Osteoblast (primary cell): ENCODE results near the gene CCDC174. TPM values are rescaled to one million over a fixed set of nuclear protein-coding genes. Genes with fewer than 3 reads are reported as not detected.

ENCODE experiments used
- DNase-seq: peaks from one replicate; pipeline ENCODE4 v3.0.0; 2011; ENCODE audit warnings: low spot score, mixed read lengths; ENCODE audit not compliant: insufficient read length; ENCODE audit errors: missing footprints
- H2AFZ ChIP-seq: 2 replicates; pipeline ENCODE4 v1.6.0; 2011; ENCODE audit warnings: mild to moderate bottlenecking, low read length
- H3K27ac ChIP-seq: 2 replicates; pipeline ENCODE4 v1.5.1; 2011; ENCODE audit warnings: mild to moderate bottlenecking, low read depth, low read length, moderate library complexity
- H3K27me3 ChIP-seq: 2 replicates; pipeline ENCODE4 v1.6.0; 2012; ENCODE audit warnings: mild to moderate bottlenecking, control low read depth, inconsistent platforms, low read length, moderate library complexity; ENCODE audit not compliant: insufficient read depth
- H3K36me3 ChIP-seq: 2 replicates; pipeline ENCODE4 v1.5.1; 2011; ENCODE audit warnings: mild to moderate bottlenecking, low read length, control low read depth, moderate library complexity; ENCODE audit not compliant: insufficient read depth
- H3K4me1 ChIP-seq: 2 replicates; pipeline ENCODE4 v1.5.1; 2011; ENCODE audit warnings: mild to moderate bottlenecking, low read length, control low read depth, moderate library complexity; ENCODE audit not compliant: insufficient read depth
- H3K4me2 ChIP-seq: 2 replicates; pipeline ENCODE4 v1.6.0; 2011; ENCODE audit warnings: mild to moderate bottlenecking, low read length; ENCODE audit not compliant: insufficient read depth
- H3K4me3 ChIP-seq: fragments of 200-600 bp; sonication (generic); 3 replicates; pipeline ENCODE4 v1.5.1; 2012; ENCODE audit warnings: mild to moderate bottlenecking, low read length, inconsistent platforms; ENCODE audit not compliant: insufficient read depth
- H3K79me2 ChIP-seq: 2 replicates; pipeline ENCODE4 v1.6.0; 2012; ENCODE audit warnings: mild to moderate bottlenecking, low read length, control low read depth, inconsistent platforms; ENCODE audit not compliant: insufficient read depth
- H3K9me3 ChIP-seq: 2 replicates; pipeline ENCODE4 v1.5.1; 2011; ENCODE audit warnings: low read depth, low read length, control low read depth
- H4K20me1 ChIP-seq: 2 replicates; pipeline ENCODE4 v1.6.0; 2012; ENCODE audit warnings: mild to moderate bottlenecking, low read length, control low read depth; ENCODE audit not compliant: insufficient read depth
- CTCF ChIP-seq: IDR thresholded peaks from 2 replicates; pipeline ENCODE4 v1.5.1; 2011; ENCODE audit warnings: mild to moderate bottlenecking, low read depth, low read length, moderate library complexity; ENCODE audit errors: extremely low read depth
- total RNA-seq: library from RNA; depleted of rRNA; stranded (reverse); fragments of >200 nt; gene quantifications from 2 replicates; pipeline ENCODE4 v1.2.3, GENCODE V29; 2012

The CCDC174 gene
- total RNA-seq, 1 donor = 14.5 TPM

- Histone ChIP-seq H3K36me3 (no peaks in the 10 kb centered on the region), H2AFZ (no peak overlapping the region), H3K9me3 (no peaks in the 10 kb centered on the region), H3K27ac (no peak overlapping the region), H4K20me1 (no peaks in the 10 kb centered on the region), H3K79me2 (no peaks in the 10 kb centered on the region), H3K27me3 (no peaks in the 10 kb centered on the region), H3K4me2 (no peak overlapping the region), H3K4me3 (no peak overlapping the region), H3K4me1 (no peaks in the 10 kb centered on the region)
- TF ChIP-seq CTCF = no peak
- no peak for DNase-seq
Measured at GRCh38 chr3:14688525-14688924, 37.0 kb downstream of the CCDC174 start.

- Histone ChIP-seq H2AFZ (no peak overlapping the region), H3K79me2 (no peaks in the 10 kb centered on the region), H4K20me1 (no peaks in the 10 kb centered on the region), H3K27ac (no peak overlapping the region), H3K36me3 (no peaks in the 10 kb centered on the region), H3K27me3 (no peaks in the 10 kb centered on the region), H3K4me3 (no peak overlapping the region), H3K4me1 (no peaks in the 10 kb centered on the region), H3K4me2 (no peak overlapping the region), H3K9me3 (no peaks in the 10 kb centered on the region)
- TF ChIP-seq CTCF = no peak
- no peak for DNase-seq
Measured at GRCh38 chr3:14689247-14689980, 37.9 kb downstream of the CCDC174 start.

- Histone ChIP-seq H2AFZ (no peak overlapping the region), H3K36me3 (no peaks in the 10 kb centered on the region)
Measured at GRCh38 chr3:14691239-14691638, 39.7 kb downstream of the CCDC174 start.

More at GRCh38 chr3:14691239-14691638, 39.7 kb downstream of the CCDC174 start:
- Histone ChIP-seq H3K4me1 (no peaks in the 10 kb centered on the region), H3K4me2 (no peak overlapping the region), H3K27ac (no peak overlapping the region), H3K4me3 (no peak overlapping the region), H3K9me3 (no peaks in the 10 kb centered on the region), H3K27me3 (no peaks in the 10 kb centered on the region), H3K79me2 (no peaks in the 10 kb centered on the region), H4K20me1 (no peaks in the 10 kb centered on the region)
- no peak for DNase-seq
- no peak for TF ChIP-seq CTCF
